Frontal cortex (tissue), 4 donors: ENCODE results near the gene XYLT1. TPM values are rescaled to one million over a fixed set of nuclear protein-coding genes. Genes with fewer than 3 reads are reported as not detected.
"Not testable (repeated sequence)": the region's sequence is repeated elsewhere in the genome, so short reads cannot be mapped to it uniquely, and the experiment has no call there.

Source experiments
- DNase-seq, 2 donors: peaks; one replicate each; pipeline ENCODE4 v3.0.0; 2012; ENCODE audit warnings: low spot score in 2 of 2
- FAIRE-seq: peaks from 2 replicates; lab custom pipeline; 2012; peaks lifted over from hg19 to GRCh38; lab: Jason Lieb, UNC
- total RNA-seq: library from RNA; depleted of rRNA; stranded (reverse); fragments of >200 nt; gene quantifications from one replicate; pipeline ENCODE4 v1.2.3, GENCODE V29; 2014
- donor health status: control.
- donor health status: control.
- donor health status: control.

Gene XYLT1
- total RNA-seq, 1 donor from 2014 or later: 28.9 TPM

DNA sequence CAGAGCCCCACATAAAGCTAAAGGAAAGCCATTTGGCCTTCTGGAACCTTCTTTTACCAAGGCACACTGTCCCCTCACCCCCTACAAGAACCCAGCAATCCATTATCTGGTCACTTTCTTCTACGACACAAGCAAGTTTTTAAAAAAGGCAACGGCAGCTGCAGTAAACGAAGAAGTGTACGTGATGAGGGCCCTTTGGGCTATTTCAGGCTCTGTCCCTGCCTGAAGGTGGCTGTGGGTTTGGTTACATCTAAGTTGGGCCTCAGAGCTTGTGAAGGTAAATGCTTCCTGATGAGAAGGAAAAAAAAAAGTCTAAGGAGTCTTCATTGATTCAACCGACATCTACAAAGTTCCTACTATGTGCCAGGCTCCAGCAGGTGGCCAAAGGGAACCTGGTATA lies 35.4 kb downstream of the XYLT1 start:
- no peak for FAIRE-seq
- DNase-seq: no peak

DNA sequence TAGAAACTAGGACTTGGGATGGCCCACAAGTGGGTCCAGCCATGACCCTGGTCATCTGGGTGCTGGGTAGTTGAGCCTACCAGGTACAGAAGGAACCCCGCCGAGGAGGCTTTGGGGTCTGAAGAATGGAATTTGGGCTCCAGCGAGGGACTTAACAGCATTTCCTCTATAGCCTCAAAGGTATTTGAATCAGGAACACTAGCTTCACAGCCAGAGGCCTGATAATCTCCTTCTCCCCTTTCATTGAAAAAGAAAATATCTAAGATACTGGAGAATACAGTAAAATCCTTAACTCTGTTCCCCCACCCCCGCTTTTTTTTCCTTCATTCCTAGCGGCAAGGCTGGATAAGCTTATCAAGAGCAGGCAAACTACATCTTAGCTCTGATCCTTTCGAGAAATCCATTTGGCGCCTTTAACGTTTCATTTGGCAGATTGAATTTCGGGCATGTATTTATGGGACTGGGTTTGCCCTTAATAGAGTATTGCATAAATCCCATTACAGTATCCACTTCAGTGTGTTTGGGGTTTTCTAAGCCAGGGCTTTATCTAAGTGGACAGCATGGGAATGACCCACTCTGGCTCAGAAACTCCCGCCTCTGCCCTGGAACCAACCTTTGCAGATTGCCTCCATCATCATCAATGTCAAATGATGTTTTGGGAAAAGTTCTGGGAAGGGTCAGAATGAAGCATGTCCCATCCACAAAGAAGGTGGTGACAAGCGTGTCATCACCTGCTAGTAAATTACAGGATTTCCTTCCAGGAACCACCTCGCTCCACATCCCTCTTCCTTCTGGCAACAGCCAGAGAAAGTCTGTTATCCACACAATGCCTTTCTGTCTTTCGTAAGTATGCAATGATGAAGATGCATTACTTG lies 36.9 kb downstream of the XYLT1 start:
- FAIRE-seq (no peak), DNase-seq (no peak)

DNA sequence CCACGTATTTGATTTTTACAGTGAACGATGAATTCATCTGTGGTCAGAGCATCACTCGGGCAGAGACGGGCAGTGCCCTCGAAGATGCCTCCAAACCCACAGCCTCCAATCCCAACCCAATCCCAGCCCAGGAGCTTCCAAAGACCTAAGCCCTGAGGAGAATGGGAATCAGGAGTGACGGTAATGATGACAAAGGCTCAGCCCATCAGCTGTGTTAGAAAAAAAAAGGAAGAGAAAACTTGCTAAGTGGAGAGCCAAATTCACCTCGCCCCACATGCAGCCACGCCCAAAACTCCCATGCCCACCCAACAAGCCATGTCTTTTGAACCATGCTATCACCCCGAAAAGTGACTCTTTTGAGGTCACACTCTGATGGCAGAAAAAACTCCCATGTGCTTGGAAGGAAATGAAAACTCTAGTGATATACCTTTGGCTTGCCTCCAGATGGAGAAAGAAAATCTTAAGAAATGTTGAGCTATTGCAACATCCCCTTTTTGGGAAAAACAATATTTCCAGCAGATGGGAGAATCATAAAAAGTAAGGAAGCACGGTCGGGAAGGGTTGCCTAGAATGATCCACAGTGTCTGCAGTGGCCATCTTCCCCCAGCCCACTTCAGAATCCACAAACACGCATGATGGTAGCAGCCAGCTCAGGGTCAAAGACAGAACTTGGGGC lies 37.7 kb downstream of the XYLT1 start:
- DNase-seq (no peak), FAIRE-seq (no peak)

DNA sequence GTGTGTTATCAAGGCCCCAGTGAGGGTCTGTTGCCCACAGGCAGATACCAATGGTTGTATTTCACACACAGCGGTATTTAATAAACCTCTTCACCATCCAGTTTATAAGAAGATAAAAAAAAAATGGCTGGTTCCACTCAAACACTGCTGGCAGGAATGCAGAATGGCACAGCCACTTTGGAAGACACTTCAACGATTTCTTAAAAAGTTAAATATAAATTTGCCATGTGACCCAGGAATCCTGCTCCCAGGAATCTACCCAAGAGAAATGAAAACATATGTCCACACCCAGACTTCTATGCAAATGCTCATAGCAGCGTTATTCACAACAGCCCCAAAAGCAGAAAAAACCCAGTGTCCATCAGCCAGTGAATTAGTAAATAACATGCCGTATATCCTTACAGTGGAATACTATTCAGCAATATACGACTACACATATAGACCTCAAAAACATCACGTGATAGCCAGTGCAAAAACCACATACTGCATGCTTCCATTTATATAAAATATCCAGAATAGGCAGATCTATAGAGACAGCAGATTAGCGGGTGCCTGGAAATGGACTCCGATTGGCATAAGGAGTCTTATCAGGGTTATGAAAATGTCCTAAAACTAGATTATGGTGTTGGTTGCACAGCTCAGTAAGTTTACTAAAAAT lies 38.7 kb downstream of the XYLT1 start:
- no peak for FAIRE-seq
- no peak for DNase-seq

DNA sequence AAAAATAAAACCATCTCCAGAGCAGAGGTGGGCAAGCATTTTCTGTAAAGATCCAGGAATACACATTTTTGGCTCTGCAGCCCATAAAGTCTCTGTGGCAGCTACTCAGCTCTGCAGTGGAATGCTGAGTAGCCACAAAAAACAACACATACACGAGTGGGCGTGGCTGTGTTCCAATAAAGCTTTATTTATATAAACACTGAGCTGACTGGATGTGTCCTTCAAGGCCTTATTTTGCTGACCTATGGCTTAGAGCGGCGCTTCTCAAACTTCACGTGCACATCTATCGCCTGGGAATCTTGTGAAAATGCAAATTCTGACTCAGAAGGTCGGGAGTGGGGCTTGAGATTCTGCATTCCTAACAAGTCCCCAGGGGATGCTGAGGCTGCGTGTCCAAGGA lies 39.7 kb downstream of the XYLT1 start:
- DNase-seq (no peak), FAIRE-seq (no peak)

DNA sequence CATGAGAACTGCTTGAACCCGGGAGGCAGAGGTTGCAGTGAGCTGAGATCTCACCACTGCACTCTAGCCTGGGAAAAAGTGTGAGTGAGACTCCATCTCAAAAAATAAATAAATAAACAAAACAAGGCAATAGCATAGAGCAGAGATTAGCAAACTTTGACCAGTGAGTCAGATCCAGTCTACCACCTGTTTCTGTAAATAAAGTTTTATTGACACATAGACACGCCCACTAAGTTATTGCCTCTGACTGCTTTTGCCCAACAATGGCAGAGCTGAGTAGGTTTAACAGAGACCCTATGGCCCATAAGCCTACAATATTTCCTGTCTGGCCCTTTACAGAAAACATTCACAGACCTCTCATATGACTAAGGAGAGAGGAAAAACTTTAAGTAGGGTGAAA lies 44.3 kb downstream of the XYLT1 start:
- FAIRE-seq: no peak
- no peak for DNase-seq

DNA sequence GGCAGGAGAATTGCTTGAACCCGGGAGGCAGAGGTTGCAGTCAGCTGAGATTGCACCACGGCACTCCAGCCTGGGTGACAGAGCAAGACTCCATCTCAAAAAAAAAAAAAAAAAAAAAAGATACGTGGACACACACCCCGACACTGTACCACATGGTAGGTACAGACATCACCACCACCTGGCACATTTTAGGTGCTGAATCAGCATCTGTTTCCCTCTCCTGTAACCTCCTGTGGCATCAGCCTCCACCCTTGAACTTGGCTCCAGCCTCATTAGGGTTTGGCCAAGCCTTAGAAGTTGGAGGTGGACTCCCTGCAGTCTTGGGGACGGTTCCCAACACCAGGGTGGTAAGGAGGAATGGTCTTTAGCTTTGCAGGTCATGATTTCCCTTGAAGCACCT lies 46.0 kb downstream of the XYLT1 start:
- FAIRE-seq: no peak
- DNase-seq: no peak

DNA sequence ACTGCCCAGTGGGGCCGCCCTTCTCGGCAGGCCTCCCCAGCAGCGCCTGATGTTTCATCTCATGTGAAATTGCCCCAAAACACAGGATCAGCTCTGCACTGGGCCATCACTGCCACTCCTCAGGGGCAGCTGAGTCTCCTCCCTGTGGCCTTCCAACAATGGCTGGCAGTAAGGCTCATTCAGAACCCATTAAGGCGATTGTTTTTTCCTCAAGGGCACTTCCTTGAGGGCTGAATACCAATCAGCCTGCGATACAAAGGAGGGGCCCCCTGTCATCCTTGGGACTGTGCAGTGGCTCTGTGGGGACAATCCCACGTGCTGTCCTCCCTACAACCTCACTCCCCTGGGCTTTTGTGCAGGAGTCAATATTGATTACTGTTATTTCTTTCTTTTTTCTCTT lies 47.5 kb downstream of the XYLT1 start:
- no peak for DNase-seq
- FAIRE-seq: no peak

DNA sequence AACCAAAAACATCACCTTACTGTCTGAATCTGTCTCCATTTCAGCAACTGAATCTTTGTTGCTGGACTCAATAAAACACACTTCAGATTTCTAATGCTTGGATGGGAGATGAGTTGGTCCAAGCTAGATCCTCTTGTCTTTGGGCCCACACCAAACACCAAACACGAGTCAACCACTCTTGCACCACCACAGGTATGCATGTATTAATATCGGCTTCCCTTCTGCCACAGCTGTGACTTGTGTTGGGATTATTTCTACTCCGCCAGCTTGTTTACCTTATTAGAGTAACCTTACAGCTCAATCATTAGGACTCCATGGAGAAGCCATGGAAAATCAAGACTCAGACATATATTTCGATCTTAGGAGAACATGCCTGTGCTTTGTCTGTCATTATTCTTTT lies 49.9 kb downstream of the XYLT1 start:
- no peak for FAIRE-seq
- no peak for DNase-seq

DNA sequence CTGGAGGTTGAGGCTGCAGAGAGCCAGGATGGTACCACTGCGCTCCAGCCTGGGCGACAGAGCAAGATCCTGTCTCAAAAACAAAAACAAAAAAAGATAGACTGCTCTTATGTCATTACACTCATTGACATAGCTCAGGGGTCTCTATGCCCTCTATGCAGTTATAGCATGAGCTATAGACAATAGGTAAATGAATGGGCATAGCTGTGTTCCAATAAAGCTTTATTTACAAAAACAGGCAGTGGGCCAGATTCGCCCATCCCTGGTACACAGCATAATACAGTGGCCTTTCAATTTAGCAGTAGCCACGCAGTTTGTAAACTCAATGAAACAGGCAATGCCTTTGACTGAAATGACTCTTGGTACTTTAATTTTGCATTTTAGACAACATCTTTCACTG lies 51.5 kb downstream of the XYLT1 start:
- DNase-seq: no peak
- no peak for FAIRE-seq

DNA sequence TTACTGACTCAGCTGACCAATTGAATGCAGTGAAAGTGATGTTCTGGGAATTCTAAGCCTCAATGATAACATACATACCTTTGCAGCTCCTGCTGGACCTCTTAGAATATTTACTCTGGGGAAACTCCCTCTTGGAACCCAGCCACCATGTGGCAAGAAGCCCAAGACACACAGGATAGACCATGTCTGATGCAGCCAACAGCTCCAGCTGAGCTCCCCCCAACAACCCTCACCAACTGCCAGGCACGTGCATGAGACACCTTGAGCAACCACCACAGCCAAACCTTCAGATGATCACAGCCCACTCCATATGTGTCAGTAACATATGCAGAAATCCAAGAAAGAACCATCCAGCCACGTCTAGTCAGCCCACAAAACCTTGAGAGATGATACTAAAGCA lies 53.0 kb downstream of the XYLT1 start:
- DNase-seq (no peak), FAIRE-seq (no peak)

DNA sequence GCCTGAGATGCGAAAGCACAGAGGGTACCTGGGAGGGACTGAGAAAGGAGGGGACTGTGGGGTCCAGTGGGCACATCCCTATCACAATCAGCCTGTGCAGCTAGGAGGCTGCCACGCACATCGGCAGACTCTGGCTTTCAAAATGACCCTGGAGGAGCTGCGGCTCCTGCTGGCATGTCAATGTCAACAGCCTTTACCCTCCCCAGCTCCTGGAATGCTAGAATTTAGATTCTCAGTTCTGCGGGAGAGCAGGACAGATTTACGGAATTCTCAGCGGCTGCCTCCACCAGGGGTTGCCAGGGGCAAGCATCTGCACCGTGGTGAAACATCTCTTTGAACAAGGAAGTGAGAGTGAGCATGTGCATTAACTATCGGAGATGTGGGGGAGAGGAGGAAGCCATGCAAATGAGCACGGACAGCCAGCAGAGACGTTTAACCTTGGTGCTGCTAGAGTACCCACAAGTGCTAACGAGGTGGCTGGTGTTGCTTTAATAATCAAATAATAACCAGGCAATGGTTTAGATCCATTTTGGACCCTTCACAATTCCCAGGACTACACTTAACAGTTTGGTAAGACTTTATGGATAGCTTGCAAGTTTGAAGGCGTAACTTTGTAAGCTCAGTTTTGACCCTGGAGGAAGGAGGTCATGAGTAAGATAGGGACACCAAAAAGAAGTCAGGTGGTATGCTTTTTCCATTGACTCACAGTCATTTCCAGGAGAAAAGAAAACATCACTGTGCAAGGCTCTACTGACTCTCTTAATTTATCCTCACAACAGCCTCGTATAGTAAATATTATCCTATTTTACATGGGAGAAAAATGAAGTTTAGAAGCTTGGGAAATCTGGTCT lies 54.1 kb downstream of the XYLT1 start:
- FAIRE-seq (no peak), DNase-seq (peak in 1 of 2 donors; percentile 23)

DNA sequence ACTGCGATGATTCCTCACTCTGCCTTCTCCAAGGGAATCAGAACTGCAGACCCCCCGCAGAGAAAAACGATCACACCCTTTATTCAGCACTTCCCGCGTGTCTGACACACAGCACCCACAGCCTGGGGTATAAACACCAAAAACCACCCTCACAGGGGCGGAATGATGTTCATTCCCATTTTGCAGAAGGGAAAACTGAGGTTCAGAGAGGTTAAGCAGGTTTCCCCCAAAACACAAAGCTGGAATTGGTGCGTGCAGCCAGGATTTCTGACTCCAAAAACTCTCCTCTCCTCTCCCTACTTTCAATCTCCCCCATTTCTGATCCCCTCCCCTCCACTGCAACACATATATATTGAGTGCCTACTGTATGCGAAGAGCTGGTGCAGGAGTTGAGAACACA lies 55.8 kb downstream of the XYLT1 start:
- FAIRE-seq: no peak
- no peak for DNase-seq

DNA sequence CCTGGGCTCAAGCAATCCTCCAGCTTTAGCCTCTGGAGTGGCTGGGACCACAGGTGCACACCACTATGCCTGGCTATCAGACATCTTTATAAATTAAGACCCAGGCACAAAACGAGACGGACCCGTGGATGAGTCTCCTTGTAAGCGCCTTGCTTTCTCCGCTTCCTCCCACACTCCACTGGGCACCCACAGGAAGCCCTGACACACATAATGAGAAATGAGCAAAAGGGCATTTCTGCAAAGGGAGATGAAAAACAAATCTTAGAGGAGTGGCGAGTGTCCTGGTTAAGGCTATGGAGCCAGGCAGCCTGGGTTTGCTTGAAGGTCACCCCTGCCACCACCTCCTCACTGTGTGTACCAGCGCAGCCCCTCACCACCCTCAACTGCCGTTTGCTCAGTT lies 56.3 kb downstream of the XYLT1 start:
- DNase-seq (no peak), FAIRE-seq (no peak)

DNA sequence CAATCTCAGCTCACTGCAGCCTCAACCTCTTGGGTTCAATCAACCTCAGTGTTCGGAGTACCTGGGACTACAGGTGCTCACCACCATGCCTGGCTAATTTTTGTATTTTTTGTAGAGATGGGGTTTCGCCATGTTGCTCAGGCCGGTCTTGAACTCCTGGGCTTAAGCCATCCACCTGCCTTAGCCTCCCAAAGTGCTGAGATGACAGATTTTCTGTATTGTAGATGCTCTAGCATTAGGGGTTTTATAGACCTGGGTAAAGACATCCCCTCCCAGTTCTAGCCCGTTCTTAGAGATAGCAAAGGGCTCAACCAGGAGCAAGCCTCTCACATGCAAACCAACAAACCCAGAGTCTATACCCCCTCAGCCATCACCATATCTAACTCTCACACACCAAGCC lies 57.3 kb downstream of the XYLT1 start:
- FAIRE-seq (no peak), DNase-seq (no peak)

DNA sequence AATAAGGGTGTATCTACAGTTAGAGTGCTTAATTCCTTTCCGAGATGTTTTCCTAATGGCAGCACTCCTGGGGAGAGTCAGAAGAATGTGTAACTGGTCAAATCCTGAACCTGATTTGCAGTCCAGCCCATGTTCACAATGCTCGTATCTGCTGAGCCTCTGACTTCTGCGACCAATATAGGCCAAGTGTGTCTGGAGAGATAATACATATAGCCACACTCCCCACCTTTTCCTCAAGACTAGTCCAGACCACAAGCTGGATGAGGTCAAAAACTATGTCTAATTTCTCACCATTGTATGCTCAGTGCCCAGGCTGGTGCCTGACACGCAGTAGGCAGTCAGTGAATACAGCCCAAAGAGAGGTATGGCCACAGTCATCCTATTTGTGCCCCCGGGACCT lies 58.0 kb downstream of the XYLT1 start:
- FAIRE-seq (no peak), DNase-seq (no peak)

DNA sequence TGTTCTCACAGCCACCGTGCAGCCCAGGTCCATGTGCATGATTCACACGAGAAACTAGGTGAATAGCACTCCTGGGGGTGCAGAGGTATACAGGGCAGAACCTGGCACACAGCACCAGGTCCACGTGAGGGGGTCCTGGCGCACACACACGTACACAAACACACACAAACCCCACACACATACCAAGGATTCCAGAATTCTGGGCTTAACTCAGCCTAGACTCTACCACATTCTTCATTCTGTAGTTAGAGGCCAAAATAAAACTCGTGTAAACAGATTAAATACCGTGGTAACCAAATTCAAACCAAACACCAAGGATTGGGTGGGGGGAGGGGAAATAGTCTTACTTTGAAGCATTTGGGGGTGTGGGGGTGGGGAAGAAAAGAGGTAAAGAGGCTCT lies 58.5 kb downstream of the XYLT1 start:
- DNase-seq: no peak
- FAIRE-seq: no peak

DNA sequence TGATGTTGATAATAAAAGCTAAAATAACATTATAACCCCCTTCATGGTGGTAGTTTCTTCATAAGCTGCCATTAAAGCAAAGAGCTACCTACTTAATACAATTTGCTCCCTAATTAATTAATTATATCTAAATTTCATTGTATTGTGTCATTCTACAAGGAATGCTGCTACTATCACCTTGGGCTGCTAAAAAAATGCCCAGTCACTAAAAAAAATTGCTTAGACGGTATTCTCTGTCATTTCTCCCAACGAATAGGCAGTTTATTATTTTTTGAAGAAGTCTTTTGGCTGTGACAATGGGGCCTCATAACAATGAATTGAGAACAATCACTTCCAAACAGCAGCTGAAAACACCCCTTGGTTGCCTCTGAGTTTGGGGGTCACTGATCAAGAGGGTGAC lies 59.5 kb downstream of the XYLT1 start:
- FAIRE-seq (no peak), DNase-seq (no peak)

DNA sequence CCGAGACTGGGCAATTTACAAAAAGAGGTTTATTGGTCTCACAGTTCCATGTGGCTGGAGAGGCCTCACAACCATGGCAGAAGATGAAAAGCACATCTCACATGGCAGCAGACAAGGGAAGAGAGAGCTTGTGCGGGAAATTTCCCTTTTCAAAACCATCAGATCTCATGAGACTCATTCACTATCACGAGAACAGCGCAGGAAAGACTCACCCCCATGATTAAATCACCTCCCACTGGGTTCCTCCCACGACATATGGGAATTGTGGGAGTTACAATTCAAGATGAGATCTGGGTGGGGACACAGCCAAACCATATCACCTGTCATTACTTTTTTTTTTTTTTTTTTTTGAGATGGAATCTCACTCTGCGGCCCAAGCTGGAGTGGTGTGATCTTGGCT lies 60.4 kb downstream of the XYLT1 start:
- DNase-seq, FAIRE-seq: not testable (repeated sequence)

DNA sequence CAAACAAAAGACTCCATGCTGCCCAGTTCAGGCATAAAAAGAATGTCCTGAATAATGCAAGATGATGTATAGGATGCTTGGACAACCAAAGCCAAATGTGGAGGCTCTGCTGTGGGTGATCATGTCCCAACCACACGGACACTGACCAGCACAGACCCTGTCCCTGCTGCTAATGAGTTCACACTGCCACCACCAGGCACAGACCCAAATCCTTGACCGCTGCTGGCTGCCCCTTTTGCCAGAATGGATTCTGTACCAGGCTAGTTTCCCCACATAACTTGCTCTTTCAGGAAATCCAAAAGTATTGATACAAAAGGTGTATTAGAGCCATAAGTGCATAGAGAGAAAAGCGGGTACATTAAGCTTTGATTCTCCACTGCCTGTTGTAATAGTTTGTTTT lies 60.9 kb downstream of the XYLT1 start:
- DNase-seq (no peak), FAIRE-seq (no peak)
